ENCODE data around the gene FRMD3.

FRMD3 gene

DNA sequence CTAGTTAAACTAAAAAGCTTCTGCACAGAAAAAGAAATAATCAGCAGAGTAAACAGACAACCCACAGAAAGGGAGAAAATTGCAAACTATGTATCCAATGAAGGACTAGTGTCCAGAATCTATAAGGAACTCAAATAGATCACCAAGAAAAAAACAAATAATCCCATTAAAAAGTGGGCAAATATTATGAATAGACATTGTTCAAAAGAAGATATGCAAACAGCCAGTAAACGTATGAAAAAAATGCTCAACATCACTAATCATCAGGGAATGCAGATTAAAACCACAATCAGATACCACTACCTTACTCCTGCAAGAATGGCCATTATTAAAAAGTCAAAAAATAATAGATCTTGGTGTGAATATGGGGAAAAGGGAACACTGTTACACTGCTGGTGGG is 119.9 kb downstream of the FRMD3 start:
- no peak for DNase-seq
- Histone ChIP-seq H3K4me1 (peaks cover 4% of the 10 kb centered on the region; the same call in 1 of the 2 replicates), H3K4me3 (ENCODE audit: low read depth, low read length) (no peak overlapping the region), H3K36me3 (peaks cover 7% of the 10 kb centered on the region), H3K9me3 (no peaks in the 10 kb centered on the region), H3K27me3 (no peaks in the 10 kb centered on the region)
- TF ChIP-seq, protein P1, sequence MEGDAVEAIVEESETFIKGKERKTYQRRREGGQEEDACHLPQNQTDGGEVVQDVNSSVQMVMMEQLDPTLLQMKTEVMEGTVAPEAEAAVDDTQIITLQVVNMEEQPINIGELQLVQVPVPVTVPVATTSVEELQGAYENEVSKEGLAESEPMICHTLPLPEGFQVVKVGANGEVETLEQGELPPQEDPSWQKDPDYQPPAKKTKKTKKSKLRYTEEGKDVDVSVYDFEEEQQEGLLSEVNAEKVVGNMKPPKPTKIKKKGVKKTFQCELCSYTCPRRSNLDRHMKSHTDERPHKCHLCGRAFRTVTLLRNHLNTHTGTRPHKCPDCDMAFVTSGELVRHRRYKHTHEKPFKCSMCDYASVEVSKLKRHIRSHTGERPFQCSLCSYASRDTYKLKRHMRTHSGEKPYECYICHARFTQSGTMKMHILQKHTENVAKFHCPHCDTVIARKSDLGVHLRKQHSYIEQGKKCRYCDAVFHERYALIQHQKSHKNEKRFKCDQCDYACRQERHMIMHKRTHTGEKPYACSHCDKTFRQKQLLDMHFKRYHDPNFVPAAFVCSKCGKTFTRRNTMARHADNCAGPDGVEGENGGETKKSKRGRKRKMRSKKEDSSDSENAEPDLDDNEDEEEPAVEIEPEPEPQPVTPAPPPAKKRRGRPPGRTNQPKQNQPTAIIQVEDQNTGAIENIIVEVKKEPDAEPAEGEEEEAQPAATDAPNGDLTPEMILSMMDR (IDR thresholded peaks at IDR 0.05; ENCODE audit: low read depth, low read length): no peak

GRCh38 chr9:83413367-83413766 is 124.8 kb downstream of the FRMD3 start:
- DNase-seq: no peak
- peaks cover 4% of the 10 kb centered on the region; the same call in 1 of the 2 replicates for H3K4me1 ChIP-seq
- H3K36me3 ChIP-seq: peaks cover 7% of the 10 kb centered on the region
- no peaks in the 10 kb centered on the region for H3K9me3 ChIP-seq
- H3K27me3 ChIP-seq: no peaks in the 10 kb centered on the region
- TF ChIP-seq, protein P1 (IDR thresholded peaks at IDR 0.05; ENCODE audit: low read depth, low read length): no peak
- no peak overlapping the region for H3K4me3 ChIP-seq (ENCODE audit: low read depth, low read length)

- Histone ChIP-seq H3K36me3 (peaks cover 7% of the 10 kb centered on the region), H3K27me3 (no peaks in the 10 kb centered on the region), H3K4me1 (no peaks in the 10 kb centered on the region), H3K9me3 (no peaks in the 10 kb centered on the region), H3K4me3 (ENCODE audit: low read depth, low read length) (no peak overlapping the region)
- no peak for DNase-seq
- TF ChIP-seq, protein P1 (IDR thresholded peaks at IDR 0.05; ENCODE audit: low read depth, low read length): no peak
These were observed 127.5 kb downstream of the FRMD3 start for GRCh38 chr9:83410701-83411100.

GRCh38 chr9:83406921-83407320 is 131.3 kb downstream of the FRMD3 start:
- DNase-seq: no peak
- TF ChIP-seq, protein P1 (IDR thresholded peaks at IDR 0.05; ENCODE audit: low read depth, low read length): no peak
- no peaks in the 10 kb centered on the region for H3K9me3 ChIP-seq
- H3K36me3 ChIP-seq: no peaks in the 10 kb centered on the region; the same call in none of the 2 replicates
- no peaks in the 10 kb centered on the region for H3K27me3 ChIP-seq
- no peaks in the 10 kb centered on the region for H3K4me1 ChIP-seq
- no peak overlapping the region for H3K4me3 ChIP-seq (ENCODE audit: low read depth, low read length)

DNA sequence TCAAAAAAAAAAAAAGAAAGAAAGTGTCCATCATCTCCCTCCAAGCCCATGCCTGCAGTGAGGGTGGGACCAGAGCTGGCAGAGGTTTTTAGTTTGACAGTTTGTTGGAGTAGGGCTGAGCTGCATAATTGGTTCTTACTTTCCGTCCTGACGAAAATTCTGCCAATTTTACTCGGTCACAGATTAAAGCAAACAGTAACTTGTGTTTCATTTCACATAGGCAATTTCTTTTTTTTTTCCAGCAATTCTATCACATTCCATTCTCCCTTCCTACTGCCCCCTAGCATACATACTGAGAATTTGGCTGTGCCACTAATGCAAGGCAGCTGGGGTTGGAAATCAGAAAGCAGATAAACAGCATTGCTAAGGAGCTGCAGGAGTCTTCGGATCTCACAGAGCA is 132.4 kb downstream of the FRMD3 start:
- Histone ChIP-seq H3K4me1 (peaks cover under 1% of the 10 kb centered on the region; the same call in 1 of the 2 replicates), H3K36me3 (no peaks in the 10 kb centered on the region; the same call in none of the 2 replicates), H3K27me3 (no peaks in the 10 kb centered on the region), H3K9me3 (no peaks in the 10 kb centered on the region), H3K4me3 (ENCODE audit: low read depth, low read length) (no peak overlapping the region)
- no peak for DNase-seq
- TF ChIP-seq, protein P1 (IDR thresholded peaks at IDR 0.05; ENCODE audit: low read depth, low read length): peak; percentile 40

DNA sequence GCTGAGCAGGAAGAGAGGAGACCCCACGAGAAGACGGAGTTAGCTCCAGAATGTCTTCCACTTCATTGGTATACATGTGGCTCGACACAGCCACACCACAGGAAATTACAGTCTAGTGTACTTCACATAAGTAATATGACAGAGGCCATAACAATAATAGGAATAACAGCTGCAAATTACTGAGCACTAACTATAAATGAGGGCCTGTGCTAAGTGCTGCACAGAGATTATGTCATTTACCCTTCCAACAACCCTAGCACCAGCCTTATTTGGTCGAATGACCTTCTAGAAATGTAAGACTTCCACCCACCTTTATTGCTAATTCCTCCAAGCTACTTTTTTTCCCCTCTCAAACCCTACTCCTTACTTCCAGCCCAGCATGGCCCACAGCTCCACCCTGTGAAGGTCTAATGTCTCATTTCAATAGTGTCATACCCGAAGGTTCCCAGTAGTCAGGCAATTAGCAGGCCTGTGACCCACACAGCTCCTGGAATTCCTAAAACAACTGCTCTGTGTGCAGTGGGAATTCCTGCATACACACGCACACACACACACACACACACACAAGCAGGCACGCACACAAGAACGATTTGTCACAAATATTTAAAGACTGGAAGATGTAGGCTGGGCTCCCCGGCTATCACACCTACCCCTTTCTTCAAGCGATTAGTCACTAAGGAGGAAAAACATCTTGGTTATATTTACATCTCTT is 134.5 kb downstream of the FRMD3 start:
- DNase-seq: no peak
- no peaks in the 10 kb centered on the region for H3K9me3 ChIP-seq

More for the DNA sequence above, 134.5 kb downstream of the FRMD3 start:
- Histone ChIP-seq H3K27me3 (no peaks in the 10 kb centered on the region), H3K4me1 (peaks cover 4% of the 10 kb centered on the region; the same call in 1 of the 2 replicates), H3K4me3 (ENCODE audit: low read depth, low read length) (no peak overlapping the region), H3K36me3 (peaks cover 3% of the 10 kb centered on the region; the same call in 1 of the 2 replicates)
- TF ChIP-seq, protein P1 (IDR thresholded peaks at IDR 0.05; ENCODE audit: low read depth, low read length): no peak

All from BE2C (cell line).